ENCODE results near the gene HECA. TPM values are rescaled to one million over a fixed set of nuclear protein-coding genes. Genes with fewer than 3 reads are reported as not detected.

Gene HECA
- total and polyA plus RNA-seq, 2 of the 8 experiments (the other 6 are each of a cell fraction or from before 2014, with no cell fraction given): 2.4 to 9.2 TPM

DNA sequence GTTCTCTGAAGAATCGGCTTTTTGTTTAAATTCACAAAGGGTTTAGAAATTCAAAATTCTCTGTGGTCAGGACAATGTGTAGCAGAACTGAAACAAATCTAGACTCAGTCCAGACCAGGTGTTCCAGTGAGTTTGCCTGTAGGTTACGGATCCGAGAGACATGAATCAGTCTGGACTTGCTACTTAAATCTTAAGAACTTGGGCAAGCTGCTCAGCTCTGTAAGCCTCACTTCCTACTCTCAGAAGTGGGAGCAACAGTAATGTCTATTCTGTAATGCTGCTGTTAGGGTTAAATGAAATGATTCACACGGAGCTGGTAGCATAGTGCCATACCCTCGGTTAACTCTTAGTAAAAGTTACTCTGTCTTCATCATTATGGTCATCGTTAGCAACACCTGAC, 37.7 kb downstream of the HECA start:
- Histone ChIP-seq H2BK15ac (ENCODE audit: low read length) (no peak overlapping the region), H3K18ac (ENCODE audit: extremely low read depth, low read length) (no peak overlapping the region), H3K4ac (replicated peaks; ENCODE audit: insufficient read length, low read depth, low read length) (no peak overlapping the region), H3K27ac (ENCODE audit: low read depth, low read length) (no peak overlapping the region), H4K5ac (ENCODE audit: insufficient read length, low read depth, low read length) (no peak overlapping the region), H3K9me3 (ENCODE audit: insufficient read depth in 2 of 2, low read depth in 1 of 2, low read length in 1 of 2) (no peaks in the 10 kb centered on the region), H2BK120ac (replicated peaks; ENCODE audit: low read depth, low read length) (no peak overlapping the region), H2AFZ (ENCODE audit: low read length) (no peak overlapping the region), H3K4me3 (ENCODE audit: extremely low read depth in 1 of 4, insufficient read depth in 2 of 4, low read depth in 3 of 4, low read length in 4 of 4) (no peak overlapping the region), H3K36me3 (ENCODE audit: control insufficient read depth in 2 of 4, insufficient read depth in 4 of 4, low read length in 3 of 4) (peaks cover 0 to 1% (median 0%) of the 10 kb centered on the region in 4 experiments; a peak in 2 of 8 replicates), H3K4me2 (ENCODE audit: insufficient read depth in 1 of 2, low read depth in 2 of 2, low read length in 2 of 2) (no peak overlapping the region), H2BK20ac (ENCODE audit: low read length) (no peak overlapping the region), H3K14ac (ENCODE audit: insufficient read length) (no peak overlapping the region), H4K91ac (replicated peaks; ENCODE audit: insufficient read length, low read length) (no peak overlapping the region), H2BK12ac (ENCODE audit: low read depth, low read length) (no peak overlapping the region), H3K23me2 (ENCODE audit: low read depth, low read length) (no peaks in the 10 kb centered on the region), H3K4me1 (replicated peaks in 1 of 4; ENCODE audit: control insufficient read depth in 3 of 4, insufficient read depth in 4 of 4, low read length in 3 of 4) (peaks cover 0 to 3% (median 0%) of the 10 kb centered on the region in 4 experiments; a peak in 1 of 7 replicates), H4K20me1 (replicated peaks in 1 of 2; ENCODE audit: control insufficient read depth in 1 of 2, insufficient read depth in 2 of 2, low read length in 2 of 2) (peaks cover 0 to 3% of the 10 kb centered on the region in 2 experiments), H3K9ac (replicated peaks in 1 of 4; ENCODE audit: extremely low read depth in 1 of 4, low read depth in 3 of 4, low read length in 3 of 4) (no peak overlapping the region), H3K27me3 (replicated peaks in 1 of 4; ENCODE audit: control insufficient read depth in 3 of 4, extremely low read depth in 1 of 4, insufficient read depth in 3 of 4, low read length in 3 of 4) (no peaks in the 10 kb centered on the region), H2AK5ac (ENCODE audit: low read depth, low read length) (no peak overlapping the region), H4K8ac (ENCODE audit: extremely low read depth, insufficient read depth, low read length) (no peak overlapping the region), H3K56ac (replicated peaks; ENCODE audit: insufficient read length, low read depth, low read length) (no peak overlapping the region), H2BK5ac (ENCODE audit: low read depth, low read length) (no peak overlapping the region), H3K23ac (ENCODE audit: insufficient read length) (no peak overlapping the region), H3K79me1 (ENCODE audit: low read depth, low read length) (no peaks in the 10 kb centered on the region; the same call in 1 of the 2 replicates), H3K79me2 (ENCODE audit: control insufficient read depth in 1 of 2, insufficient read depth in 2 of 2, low read length in 2 of 2) (no peaks in the 10 kb centered on the region)
- CTCF ChIA-PET (ENCODE audit: partially characterized antibody): no interaction called here
- POLR2A ChIA-PET (ENCODE audit: partially characterized antibody): no interaction called here
- FAIRE-seq (no peak), DNase-seq (ENCODE audit: low read depth in 1 of 2, low spot score in 2 of 2) (no peak)
- TF ChIP-seq NANOG (IDR thresholded peaks at IDR 0.05; ENCODE audit: insufficient read depth, low read depth, low read length, poor library complexity, severe bottlenecking) (no peak), RBBP5 (IDR thresholded peaks at IDR 0.05; ENCODE audit: borderline replicate concordance, low read depth, low read length) (no peak), GABPA (IDR thresholded peaks at IDR 0.05; ENCODE audit: borderline replicate concordance, insufficient read depth, low read length) (no peak), YY1 (IDR thresholded peaks at IDR 0.05; ENCODE audit: low read depth, low read length) (no peak)
- TF ChIP-seq, protein P1, sequence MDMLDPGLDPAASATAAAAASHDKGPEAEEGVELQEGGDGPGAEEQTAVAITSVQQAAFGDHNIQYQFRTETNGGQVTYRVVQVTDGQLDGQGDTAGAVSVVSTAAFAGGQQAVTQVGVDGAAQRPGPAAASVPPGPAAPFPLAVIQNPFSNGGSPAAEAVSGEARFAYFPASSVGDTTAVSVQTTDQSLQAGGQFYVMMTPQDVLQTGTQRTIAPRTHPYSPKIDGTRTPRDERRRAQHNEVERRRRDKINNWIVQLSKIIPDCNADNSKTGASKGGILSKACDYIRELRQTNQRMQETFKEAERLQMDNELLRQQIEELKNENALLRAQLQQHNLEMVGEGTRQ (IDR thresholded peaks at IDR 0.05; ENCODE audit: low read length): no peak
- 85% methylated on average over 6 of the region's 6 CpGs; no CpG with 5 or more reads in 1 of the 2 experiments for WGBS, 2 experiments (ENCODE audit: extremely low coverage in 1 of 2, insufficient coverage in 1 of 2, insufficient read length in 1 of 2, insufficient replicate concordance in 2 of 2, low coverage in 1 of 2, low lambda C conversion rate in 2 of 2, missing lambda C conversion rate in 1 of 2)
